ENCODE results near the gene CATSPERZ. TPM values are rescaled to one million over a fixed set of nuclear protein-coding genes. Genes with fewer than 3 reads are reported as not detected.
A peak's percentile ranks its signal among the peaks of the same experiment; 100 is the strongest.

The CATSPERZ gene
- total and polyA plus RNA-seq, 2 of the 13 experiments (the other 11 are each of a cell fraction or from before 2014, with no cell fraction given) = 0.22 to 0.48 TPM

DNA sequence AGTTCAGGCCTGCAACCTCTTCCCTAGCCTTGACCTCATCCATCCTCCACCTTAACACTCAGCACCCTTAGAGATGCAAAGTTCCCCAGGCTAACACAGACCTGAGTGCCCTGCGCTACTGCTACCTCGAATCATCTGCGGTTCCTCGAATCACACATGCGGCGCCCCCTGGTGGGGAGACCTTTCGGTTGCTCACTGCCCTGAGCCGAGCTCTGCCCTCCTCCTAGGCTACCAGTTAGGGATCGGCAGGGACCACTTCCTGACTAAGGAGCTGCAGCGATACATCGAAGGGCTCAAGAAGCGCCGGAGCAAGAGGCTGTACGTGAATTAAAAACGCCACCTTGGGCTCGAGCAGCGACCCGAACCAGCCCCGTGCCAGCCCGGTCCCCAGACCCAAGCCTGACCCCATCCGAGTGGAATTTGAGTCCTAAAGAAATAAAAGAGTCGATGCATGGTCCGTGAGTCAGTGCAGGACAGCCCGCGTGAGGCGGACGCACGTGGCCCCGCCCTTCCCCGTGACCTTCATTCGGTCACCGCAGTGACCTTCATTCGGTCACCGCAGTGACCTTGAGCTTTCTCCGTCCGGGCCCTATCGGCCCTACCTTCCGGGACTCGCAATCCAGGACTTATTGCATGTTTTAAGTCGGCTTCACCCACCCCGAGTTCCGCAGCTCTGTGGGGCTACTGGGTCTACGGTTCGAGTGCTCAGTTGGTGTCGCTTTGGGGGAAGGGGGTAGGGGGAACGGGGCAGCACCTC is 4.3 kb downstream of the CATSPERZ start (continued):
- TF ChIP-seq ZNF543 (CRISPR knock-in tag; IDR thresholded peaks at IDR 0.05) = no peak
- 0 out of 2 replicates have a peak, but pooled peaks have one; percentile 34 for TF ChIP-seq ZNF33B (CRISPR knock-in tag; IDR thresholded peaks at IDR 0.05)
- TF ChIP-seq NFKB2 (CRISPR knock-in tag; IDR thresholded peaks at IDR 0.05; ENCODE audit: borderline replicate concordance) = 0 out of 2 replicates have a peak, but pooled peaks have one; percentile 69
- peak; percentile 40 for TF ChIP-seq YY1 (IDR thresholded peaks at IDR 0.05; ENCODE audit: insufficient read depth, insufficient replicate concordance, low read depth, low read length)
- TF ChIP-seq, protein P1, sequence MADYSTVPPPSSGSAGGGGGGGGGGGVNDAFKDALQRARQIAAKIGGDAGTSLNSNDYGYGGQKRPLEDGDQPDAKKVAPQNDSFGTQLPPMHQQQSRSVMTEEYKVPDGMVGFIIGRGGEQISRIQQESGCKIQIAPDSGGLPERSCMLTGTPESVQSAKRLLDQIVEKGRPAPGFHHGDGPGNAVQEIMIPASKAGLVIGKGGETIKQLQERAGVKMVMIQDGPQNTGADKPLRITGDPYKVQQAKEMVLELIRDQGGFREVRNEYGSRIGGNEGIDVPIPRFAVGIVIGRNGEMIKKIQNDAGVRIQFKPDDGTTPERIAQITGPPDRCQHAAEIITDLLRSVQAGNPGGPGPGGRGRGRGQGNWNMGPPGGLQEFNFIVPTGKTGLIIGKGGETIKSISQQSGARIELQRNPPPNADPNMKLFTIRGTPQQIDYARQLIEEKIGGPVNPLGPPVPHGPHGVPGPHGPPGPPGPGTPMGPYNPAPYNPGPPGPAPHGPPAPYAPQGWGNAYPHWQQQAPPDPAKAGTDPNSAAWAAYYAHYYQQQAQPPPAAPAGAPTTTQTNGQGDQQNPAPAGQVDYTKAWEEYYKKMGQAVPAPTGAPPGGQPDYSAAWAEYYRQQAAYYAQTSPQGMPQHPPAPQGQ (CRISPR knock-in tag; IDR thresholded peaks at IDR 0.05; ENCODE audit: borderline replicate concordance) = 0 out of 2 replicates have a peak, but pooled peaks have one; percentile 48
- TF ChIP-seq, protein P2, sequence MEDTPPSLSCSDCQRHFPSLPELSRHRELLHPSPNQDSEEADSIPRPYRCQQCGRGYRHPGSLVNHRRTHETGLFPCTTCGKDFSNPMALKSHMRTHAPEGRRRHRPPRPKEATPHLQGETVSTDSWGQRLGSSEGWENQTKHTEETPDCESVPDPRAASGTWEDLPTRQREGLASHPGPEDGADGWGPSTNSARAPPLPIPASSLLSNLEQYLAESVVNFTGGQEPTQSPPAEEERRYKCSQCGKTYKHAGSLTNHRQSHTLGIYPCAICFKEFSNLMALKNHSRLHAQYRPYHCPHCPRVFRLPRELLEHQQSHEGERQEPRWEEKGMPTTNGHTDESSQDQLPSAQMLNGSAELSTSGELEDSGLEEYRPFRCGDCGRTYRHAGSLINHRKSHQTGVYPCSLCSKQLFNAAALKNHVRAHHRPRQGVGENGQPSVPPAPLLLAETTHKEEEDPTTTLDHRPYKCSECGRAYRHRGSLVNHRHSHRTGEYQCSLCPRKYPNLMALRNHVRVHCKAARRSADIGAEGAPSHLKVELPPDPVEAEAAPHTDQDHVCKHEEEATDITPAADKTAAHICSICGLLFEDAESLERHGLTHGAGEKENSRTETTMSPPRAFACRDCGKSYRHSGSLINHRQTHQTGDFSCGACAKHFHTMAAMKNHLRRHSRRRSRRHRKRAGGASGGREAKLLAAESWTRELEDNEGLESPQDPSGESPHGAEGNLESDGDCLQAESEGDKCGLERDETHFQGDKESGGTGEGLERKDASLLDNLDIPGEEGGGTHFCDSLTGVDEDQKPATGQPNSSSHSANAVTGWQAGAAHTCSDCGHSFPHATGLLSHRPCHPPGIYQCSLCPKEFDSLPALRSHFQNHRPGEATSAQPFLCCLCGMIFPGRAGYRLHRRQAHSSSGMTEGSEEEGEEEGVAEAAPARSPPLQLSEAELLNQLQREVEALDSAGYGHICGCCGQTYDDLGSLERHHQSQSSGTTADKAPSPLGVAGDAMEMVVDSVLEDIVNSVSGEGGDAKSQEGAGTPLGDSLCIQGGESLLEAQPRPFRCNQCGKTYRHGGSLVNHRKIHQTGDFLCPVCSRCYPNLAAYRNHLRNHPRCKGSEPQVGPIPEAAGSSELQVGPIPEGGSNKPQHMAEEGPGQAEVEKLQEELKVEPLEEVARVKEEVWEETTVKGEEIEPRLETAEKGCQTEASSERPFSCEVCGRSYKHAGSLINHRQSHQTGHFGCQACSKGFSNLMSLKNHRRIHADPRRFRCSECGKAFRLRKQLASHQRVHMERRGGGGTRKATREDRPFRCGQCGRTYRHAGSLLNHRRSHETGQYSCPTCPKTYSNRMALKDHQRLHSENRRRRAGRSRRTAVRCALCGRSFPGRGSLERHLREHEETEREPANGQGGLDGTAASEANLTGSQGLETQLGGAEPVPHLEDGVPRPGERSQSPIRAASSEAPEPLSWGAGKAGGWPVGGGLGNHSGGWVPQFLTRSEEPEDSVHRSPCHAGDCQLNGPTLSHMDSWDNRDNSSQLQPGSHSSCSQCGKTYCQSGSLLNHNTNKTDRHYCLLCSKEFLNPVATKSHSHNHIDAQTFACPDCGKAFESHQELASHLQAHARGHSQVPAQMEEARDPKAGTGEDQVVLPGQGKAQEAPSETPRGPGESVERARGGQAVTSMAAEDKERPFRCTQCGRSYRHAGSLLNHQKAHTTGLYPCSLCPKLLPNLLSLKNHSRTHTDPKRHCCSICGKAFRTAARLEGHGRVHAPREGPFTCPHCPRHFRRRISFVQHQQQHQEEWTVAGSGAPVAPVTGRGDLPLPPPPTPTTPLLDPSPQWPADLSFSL (CRISPR knock-in tag; IDR thresholded peaks at IDR 0.05) = no peak
- TF ChIP-seq ZNF546 (CRISPR knock-in tag; conservative IDR thresholded peaks at IDR 0.05) = no peak; the same call in 1 of the 2 replicates
- no peak for TF ChIP-seq ZNF670 (CRISPR knock-in tag; IDR thresholded peaks at IDR 0.05; ENCODE audit: borderline replicate concordance)
- TF ChIP-seq ZNF660 (CRISPR knock-in tag; IDR thresholded peaks at IDR 0.05; ENCODE audit: borderline replicate concordance, low read depth) = no peak
- TF ChIP-seq GTF2F1 (IDR thresholded peaks at IDR 0.05; ENCODE audit: low read length) = no peak
- peak; percentile 42; the same call in 1 of the 2 replicates for TF ChIP-seq ZNF556 (CRISPR knock-in tag; IDR thresholded peaks at IDR 0.05; ENCODE audit: borderline replicate concordance)
- TF ChIP-seq, protein P3, sequence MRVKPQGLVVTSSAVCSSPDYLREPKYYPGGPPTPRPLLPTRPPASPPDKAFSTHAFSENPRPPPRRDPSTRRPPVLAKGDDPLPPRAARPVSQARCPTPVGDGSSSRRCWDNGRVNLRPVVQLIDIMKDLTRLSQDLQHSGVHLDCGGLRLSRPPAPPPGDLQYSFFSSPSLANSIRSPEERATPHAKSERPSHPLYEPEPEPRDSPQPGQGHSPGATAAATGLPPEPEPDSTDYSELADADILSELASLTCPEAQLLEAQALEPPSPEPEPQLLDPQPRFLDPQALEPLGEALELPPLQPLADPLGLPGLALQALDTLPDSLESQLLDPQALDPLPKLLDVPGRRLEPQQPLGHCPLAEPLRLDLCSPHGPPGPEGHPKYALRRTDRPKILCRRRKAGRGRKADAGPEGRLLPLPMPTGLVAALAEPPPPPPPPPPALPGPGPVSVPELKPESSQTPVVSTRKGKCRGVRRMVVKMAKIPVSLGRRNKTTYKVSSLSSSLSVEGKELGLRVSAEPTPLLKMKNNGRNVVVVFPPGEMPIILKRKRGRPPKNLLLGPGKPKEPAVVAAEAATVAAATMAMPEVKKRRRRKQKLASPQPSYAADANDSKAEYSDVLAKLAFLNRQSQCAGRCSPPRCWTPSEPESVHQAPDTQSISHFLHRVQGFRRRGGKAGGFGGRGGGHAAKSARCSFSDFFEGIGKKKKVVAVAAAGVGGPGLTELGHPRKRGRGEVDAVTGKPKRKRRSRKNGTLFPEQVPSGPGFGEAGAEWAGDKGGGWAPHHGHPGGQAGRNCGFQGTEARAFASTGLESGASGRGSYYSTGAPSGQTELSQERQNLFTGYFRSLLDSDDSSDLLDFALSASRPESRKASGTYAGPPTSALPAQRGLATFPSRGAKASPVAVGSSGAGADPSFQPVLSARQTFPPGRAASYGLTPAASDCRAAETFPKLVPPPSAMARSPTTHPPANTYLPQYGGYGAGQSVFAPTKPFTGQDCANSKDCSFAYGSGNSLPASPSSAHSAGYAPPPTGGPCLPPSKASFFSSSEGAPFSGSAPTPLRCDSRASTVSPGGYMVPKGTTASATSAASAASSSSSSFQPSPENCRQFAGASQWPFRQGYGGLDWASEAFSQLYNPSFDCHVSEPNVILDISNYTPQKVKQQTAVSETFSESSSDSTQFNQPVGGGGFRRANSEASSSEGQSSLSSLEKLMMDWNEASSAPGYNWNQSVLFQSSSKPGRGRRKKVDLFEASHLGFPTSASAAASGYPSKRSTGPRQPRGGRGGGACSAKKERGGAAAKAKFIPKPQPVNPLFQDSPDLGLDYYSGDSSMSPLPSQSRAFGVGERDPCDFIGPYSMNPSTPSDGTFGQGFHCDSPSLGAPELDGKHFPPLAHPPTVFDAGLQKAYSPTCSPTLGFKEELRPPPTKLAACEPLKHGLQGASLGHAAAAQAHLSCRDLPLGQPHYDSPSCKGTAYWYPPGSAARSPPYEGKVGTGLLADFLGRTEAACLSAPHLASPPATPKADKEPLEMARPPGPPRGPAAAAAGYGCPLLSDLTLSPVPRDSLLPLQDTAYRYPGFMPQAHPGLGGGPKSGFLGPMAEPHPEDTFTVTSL (CRISPR knock-in tag; IDR thresholded peaks at IDR 0.05; ENCODE audit: borderline replicate concordance) = no peak
- TF ChIP-seq ZNF614 (CRISPR knock-in tag; IDR thresholded peaks at IDR 0.05; ENCODE audit: borderline replicate concordance) = peak; percentile 14; the same call in 1 of the 2 replicates
- TF ChIP-seq ELF3 (CRISPR knock-in tag; IDR thresholded peaks at IDR 0.05) = no peak

All from HepG2 (cell line).